HG02981 (cell line): ENCODE results near the gene ZP4.
"Not testable (repeated sequence)": the region's sequence is repeated elsewhere in the genome, so short reads cannot be mapped to it uniquely, and the experiment has no call there.

Source experiments
- ATAC-seq: cut with Tn5 transposase; IDR thresholded peaks from one replicate; pipeline ENCODE4 v1.9.1; 2021; ENCODE audit warnings: mild to moderate bottlenecking, moderate library complexity; ENCODE audit not compliant: unreplicated experiment

The ZP4 gene

DNA sequence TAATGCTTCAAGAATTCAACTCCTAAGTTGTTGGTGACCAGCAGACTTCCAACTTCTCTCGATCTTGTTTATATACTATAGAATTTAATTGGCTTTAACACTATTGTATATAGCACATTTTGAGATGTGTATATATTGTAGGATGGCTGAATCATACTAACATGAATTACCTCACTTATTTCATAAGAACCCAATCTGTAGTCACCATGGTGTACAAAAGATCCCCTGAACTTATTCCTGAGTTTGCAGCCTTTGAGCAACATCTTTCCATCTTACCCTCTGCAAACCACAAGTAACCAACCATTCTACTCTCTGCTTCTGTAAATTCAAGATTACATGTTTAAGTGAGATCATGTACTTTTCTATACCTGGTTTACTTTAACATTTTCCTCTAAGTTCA lies 12.3 kb downstream of the ZP4 start:
- ATAC-seq = no peak

DNA sequence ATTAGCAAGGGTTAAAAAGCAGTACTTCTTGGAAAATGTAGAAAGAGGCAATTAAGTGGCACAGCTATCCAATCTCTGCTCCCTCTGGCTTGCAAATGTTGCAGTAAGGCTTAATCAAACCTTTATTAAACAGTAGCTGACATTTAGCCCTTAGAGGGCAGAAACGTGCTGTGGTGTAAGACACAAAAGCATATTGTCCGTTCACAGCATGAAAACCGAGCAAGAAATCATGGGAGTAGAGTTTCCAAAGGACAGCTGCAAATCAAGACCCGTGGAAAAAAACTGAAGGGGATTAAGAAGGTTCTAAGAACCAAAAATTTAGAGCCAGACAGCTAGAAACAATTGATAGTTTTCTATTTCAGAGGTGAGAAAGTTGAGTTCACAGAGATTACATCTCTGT lies 13.1 kb downstream of the ZP4 start:
- ATAC-seq = no peak

DNA sequence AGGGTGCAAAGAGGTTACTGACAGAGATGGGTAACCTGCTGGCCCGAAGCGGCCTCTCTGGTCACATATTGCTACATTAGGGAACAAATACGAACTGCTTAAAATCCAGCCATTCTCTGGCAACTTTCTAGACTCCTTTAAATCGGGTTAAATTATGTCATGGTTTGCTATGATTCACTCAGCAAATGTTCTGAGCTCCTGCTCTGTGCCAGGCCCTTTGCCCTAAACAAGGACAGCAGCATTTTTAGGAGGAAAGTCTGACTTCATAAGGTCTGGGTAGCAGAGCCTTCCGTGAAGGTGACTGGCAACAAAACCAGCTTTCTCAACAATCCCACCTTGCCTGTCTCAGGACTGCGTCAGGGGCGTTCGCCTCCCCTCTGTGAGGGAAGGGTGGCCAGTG lies 15.4 kb downstream of the ZP4 start:
- no peak for ATAC-seq

DNA sequence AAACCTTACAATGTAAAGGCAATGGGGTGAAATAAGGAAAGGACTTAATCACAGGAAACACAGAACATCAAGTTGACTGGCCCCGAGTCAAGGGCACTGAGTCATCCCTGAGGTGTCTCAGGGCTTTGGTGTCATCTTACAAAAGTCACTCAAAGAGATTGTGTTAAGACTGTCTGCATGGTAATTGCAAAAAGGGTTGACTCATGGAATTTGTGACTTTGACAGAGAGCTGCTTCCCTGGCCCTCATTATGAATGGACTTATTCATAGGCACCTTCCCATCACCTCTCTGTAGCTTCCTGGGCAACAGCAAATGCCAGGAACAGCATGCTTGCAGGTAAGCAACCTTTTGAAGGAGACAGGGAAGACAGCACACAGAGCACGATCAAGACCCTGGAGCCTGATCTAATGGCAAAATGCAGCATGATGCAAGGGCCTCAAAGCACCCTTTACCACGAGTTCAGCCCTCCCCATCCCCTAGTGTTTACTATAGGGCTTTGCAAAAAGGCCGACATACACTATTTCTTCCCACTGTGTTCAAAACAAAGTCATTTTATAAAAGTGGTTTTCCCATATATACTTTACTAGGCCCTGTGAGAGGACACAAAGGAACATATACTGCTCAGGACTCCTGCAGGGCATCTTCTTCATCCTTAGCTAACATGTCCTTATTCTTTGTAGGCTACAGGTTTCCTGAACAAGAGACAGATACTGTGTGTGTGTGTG lies 17.1 kb downstream of the ZP4 start:
- no peak for ATAC-seq

DNA sequence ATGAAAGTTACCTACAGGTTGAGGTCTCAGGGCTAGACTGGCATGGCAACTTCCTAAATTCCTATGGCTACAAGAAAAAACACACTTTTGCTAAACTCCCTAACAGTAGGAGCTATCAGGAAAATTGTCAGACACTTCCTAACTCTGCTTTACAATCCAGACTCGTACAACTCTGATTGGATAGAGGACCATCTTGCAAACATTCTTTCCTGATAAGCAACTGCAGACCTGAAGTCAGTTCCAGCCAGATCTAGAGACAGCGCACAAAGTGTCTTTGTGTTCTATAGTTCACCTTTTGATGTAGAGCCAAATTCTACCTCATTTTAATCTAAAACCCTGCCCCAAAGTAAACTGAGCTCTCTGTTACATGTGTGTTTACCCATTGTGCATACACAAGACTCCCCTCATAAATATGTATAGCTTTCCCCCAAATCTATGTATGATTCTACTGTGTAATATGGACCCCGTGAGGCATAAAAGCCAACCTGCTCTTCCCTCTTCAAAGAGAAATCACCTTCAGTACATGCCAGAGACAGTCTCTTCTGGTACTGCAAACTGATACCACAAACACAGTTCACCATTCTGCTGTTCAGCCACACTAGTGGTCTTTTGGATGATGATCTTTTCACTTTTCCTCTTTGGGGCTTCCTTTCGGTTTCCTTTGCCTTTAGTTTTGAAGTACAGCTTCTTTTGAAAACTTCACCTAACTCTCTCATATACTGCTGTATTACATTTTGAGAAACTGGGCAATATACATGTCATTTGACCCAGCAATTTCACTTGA lies 21.7 kb downstream of the ZP4 start:
- no peak for ATAC-seq

DNA sequence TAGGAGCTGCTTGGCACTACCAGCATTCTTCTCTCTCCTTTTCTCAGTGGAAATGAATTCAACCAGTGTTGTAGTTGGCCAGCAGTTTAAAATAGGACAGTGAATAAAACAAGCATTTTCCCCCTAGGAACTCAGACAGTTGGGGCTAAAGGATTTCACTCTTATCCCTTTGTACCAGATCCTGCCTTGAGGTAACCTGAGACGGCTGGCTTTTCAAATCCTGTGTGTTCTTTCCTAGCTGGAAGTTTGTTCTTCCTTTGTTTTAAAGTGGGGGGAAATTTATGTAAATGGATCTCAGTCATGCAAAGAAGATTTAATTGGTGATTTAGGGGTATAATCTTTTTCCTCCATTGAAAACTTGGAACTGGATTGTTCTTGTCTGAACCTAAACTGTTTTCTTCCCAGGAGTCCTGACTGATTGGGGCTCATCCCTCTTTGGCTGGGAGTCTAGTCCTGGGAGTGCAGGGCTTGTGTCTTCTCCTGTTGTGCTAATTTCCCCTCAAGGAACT lies 23.3 kb downstream of the ZP4 start:
- ATAC-seq = no peak

DNA sequence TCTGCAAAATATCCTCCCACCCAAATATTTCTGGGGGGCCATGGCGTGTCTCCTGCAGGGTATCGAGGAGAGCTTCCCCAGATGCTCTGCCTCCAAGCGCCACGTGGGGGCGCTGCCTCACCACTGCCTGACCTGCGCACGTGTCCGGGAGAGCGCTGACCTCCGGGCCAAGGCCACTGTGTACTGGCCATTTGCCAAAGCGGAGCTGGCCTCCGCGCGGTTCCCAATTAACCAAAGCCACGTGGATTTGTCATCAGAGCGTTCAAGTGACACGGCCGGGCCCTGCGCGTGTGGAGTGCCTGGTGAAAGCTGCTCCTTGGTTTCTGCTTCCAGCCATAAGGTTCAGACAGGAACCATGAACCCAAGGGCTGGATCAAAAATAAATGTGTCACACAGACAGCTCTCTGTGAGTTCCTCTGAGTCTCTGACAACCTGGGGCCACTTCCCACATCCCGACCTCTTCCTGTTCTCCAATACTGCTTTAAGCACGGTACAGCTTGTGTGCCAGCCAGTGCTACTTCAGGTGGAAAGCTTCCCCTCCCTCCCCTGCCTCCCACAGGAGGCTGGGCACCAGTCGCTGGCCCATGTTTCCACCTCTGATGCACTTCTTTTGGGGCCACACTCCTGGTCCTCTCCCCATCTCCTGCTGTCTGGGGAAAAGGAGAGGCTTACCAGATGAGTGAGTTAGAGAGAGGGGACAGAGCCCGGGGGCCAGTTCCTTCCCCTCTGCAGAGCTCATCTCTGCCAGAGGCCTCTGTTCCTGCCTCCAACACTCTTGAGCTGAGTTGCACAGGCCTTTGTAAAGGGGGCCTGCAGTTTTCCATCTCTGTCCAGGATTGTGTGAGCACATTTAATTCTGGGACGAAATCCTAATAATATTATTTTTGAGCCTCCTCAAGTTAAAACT lies 26.1 kb downstream of the ZP4 start:
- peak; percentile 75 for ATAC-seq

DNA sequence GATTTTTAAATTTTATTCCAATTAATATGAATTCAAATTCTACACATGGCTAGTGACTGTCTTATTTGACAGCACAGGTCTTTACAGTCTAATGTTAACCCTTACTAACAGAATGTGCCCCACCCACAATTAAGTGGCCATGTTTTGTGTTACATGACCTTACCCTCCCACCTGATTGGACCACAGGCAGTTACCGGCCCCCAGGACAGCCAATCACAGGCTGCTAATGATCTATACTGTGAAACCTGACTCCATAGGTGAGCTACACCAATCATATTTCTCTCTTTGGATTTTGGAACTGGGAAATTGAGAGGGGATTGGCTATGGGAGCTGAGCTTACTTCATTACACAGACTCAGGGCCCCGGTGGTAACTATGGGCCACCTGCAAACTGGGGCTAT lies 27.5 kb downstream of the ZP4 start:
- no peak for ATAC-seq

DNA sequence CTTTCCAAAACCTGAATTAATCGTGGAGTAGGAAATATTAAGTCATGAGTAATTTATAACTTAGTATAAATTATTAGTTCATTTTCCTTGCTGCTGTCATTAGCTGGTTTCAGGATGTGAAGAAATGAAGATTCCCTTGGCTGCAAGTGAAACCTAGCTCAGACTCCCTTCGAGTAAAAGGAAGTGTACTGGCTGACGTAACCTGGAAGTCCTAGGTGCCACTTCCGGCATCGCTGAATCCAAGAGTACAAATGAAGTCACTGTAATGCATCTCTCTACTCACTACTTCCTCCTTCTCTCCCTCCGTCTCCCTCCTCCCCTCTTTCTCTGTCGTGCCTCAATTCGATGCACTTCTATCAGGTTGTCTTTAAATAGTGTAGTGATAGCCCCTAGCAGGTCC lies 28.8 kb downstream of the ZP4 start:
- ATAC-seq = no peak

DNA sequence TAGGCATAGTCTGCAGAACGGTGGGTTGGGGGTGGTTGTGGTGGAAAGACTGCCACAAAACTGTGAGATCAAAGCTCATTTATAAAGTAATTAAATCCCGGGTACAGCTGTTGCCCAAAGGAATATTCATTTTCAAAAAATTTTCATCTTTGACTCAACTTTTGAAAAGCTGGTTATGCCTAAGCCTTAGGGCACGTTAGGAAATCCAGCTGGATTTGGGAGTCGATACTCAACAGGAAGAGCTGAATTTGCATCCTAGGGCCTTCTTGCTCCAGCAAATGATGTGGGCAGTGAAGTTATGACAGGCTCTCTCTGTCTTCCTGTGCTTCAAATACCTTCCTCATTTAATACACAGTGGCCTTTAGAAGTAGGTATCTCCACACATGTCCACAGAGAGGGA lies 31.7 kb downstream of the ZP4 start:
- ATAC-seq = no peak

DNA sequence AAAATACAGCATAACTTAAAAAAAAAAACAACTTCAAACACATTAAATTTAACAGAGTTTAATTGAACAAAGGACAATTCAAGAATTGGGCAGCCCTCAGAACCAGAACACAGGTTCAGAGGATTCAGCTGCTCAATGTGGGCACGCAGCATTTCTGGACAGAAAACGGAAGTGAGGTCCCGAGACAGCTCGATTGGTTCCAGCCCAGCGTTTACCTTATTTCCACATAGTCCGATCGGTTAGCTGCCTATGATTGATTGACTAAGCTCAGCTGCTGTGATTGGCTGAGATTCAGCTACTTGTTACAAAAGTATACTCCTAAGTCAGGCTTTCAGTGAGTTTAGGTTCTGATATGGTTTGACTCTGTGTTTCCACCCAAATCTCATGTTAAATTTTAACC lies 33.3 kb downstream of the ZP4 start:
- ATAC-seq = no peak

DNA sequence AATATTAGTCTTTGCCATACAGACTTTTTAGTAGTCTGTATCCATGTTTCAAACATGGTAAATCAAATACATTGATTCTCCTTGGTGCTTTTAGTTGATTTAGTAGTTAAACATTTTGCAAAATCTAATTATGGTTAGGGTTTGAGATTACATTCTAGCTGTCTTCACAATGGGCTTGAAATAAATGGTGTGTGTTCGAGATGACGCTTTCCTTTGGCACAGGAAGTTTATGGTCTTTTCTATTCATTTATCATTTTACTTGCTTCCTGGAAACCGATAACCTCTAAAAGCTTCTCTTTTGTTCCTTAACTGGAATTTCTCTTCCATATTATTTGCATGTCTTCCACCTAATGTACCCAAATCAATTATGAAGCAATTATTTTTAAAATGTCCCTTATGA lies 38.4 kb downstream of the ZP4 start:
- no peak for ATAC-seq

DNA sequence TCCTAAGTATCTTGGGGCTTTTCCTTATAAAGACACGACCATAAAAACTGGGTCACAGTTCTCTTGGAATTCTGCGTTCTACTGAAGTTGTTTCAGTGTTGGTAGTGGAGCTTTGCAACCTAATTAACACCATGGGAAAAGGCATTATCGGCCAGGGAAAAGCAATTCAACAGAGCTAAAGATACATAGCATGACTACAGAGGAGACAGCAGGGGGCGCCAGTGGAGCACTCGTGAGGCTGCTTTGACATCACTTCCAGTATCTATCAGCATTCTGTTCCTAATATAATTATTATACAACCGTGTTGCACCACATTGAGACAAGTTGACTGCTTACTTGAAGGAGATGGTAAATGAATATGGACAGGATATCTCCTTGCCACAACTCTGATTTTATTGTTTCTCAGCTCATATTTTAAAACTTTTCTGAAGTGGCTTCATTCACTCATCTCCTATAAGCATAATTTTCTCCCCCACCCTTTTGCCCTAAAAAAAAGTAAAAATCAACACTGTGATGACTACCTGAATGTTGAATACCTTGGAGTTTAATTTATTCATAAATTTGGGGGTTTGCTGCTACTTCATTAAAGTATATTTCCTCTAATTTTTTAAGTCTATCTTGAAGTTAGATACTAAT lies 39.4 kb downstream of the ZP4 start:
- ATAC-seq = no peak

DNA sequence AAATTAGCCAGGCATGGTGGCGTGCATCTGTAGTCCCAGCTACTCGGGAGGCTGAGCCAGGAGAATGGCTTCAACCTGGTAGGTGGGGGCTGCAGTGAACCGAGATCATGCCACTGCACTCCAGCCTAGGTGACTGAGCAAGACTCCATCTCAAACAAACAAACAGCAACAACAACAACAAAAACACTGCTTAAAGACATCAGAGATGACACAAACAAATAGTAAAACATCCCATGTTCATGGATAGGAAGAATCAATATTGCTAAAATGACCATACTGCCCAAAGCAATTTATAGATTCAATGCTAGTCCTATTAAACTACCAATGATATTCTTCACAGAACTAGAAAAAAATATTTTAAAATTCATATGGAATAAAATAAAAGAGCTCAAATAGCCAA lies 47.2 kb downstream of the ZP4 start:
- not testable (repeated sequence) for ATAC-seq

DNA sequence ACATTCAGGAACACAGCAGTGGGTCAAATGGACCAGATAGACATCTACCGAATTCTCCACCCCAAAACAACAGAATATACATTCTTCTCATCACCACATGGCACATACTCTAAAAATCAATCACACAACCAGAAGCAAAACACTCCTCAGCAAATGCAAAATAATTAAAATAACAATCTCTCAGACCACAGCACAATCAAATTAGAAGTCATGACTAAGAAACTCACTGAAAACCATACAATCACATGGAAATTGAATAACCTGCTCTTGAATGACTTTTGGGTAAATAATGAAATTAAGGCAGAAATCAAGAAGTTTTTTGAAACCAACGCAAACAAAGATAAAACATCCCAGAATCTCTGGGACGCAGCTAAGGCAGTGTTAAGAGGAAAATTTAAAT lies 49.2 kb downstream of the ZP4 start:
- ATAC-seq = no peak

DNA sequence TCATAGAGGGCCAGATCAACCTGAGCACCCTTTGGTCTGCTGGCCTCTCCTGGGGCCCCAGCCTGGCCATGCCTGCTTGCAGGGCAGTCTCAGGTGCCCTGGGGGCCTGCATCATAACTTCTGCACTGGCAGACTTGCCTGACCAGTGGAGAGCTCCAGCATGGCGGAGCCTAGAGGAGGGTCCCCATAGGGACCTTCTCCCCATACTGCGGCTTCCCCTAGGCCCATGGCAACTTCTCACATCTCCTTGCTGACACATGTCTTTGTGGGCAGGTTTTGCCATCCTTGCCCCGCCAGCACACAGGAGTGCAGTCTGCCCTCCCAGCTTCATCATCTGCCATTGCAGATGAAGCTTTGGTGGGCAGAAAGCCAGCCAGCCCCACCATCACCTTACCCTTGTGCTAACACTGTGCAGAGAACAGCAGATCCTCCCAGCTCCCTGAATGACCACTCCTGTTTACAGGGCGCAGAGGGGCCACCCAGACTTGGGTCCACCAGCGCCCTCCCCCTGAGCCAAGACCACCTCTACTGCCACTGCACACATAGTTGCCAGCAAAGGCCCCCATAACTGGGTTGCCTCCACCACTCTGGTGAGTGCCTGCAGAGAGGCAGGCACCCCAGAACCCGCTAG lies 51.7 kb downstream of the ZP4 start:
- no peak for ATAC-seq

DNA sequence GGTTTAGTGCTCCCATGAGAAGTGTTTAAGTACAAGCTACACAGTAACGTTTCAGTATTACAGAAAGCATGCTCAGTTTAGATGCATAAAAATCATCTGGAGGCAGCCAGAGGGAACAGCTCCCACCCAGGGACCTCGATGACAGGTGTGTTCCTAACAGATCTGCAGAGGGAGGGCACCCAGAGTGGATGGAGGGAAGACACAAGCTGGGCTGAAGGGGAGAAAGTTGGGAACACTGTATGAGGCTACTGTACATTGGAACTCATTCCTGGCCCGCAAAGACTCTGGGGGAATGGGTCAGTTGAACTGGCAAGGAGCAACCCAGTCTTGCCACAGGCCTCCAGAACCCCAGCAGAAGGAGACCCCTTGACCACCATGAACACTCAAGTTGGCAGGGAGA lies 52.4 kb downstream of the ZP4 start:
- ATAC-seq = no peak

DNA sequence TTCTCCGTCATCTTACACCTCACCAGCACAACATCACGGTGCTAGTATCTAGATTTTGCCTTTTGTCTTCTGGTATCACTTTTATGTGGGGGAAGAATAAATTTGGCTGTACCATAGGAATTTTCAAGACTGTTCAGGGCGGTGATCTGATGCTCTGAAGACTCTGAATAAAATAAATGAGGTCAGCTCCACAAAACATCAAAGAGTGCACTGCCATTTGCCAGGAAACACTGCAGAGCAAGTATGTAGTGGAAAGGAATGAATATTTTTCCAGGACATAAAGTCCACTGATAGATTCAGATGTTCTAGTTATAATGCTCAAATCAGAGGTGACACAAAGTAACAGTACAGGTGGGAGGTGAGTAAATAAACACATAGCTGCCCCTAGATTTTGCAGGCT lies 56.3 kb downstream of the ZP4 start:
- no peak for ATAC-seq

DNA sequence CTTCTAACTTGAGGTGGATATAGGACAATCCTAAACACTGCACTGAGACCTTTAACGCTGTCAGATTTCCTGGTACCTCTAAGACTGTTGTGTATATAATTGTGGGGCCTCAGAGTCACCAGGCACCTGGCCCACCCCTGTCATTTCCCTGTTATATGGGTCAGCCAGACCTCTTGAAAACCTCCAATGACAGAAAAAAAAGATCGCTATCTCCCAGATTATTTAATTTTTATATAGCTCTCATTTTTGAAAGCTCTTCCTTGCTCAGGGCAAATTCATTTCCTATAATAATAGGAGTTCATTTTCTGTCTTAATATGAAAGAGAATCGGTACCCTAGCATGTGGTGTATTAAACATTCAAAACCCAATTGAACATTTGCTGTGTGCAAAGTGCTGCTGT lies 56.7 kb downstream of the ZP4 start:
- no peak for ATAC-seq

DNA sequence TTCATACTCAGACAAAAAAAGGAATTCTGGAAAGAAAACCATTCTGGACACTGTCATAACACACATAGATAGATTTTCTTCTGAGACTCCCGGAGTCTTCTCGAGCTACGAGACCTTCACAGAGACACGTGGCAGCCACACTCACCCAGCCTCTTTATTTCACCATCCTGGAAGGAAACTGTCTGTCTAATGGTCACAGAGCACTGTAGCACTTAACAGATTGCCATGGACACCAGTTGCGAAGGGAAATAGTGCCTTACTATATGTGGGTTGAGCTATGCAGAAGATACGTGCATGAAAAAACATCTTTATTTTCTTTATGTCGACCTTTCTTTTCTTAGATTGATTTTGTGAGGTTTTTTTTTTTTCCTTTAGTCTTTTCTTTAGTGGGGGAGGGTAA lies 57.9 kb downstream of the ZP4 start:
- no peak for ATAC-seq
